Activated CD8-positive, alpha-beta memory T cell treated with anti-CD3 and anti-CD28 coated beads for 4 hours (primary cell): ENCODE measurements around the gene GOLGA8K.
"Not testable (repeated sequence)": the region's sequence is repeated elsewhere in the genome, so short reads cannot be mapped to it uniquely, and the experiment has no call there.

ENCODE experiments used
- DNase-seq, 2 donors: peaks; one replicate each; pipeline ENCODE4 v3.0.0-alpha.2; 2020; ENCODE audit warnings: low read depth in 2 of 2

The GOLGA8K gene, protein sequence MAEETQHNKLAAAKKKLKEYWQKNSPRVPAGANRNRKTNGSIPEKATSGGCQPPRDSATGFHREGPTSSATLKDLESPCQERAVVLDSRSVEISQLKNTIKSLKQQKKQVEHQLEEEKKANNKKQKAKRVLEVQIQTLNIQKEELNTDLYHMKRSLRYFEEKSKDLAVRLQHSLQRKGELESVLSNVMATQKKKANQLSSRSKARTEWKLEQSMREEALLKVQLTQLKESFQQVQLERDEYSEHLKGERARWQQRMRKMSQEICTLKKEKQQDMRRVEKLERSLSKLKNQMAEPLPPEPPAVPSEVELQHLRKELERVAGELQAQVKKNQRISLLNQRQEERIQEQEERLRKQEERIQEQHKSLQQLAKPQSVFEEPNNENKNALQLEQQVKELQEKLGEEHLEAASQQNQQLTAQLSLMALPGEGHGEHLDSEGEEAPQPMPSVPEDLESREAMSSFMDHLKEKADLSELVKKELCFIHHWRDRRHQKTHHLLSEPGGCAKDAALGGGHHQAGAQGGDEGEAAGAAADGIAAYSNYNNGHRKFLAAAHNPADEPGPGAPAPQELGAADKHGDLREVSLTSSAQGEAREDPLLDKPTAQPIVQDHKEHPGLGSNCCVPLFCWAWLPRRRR

DNA sequence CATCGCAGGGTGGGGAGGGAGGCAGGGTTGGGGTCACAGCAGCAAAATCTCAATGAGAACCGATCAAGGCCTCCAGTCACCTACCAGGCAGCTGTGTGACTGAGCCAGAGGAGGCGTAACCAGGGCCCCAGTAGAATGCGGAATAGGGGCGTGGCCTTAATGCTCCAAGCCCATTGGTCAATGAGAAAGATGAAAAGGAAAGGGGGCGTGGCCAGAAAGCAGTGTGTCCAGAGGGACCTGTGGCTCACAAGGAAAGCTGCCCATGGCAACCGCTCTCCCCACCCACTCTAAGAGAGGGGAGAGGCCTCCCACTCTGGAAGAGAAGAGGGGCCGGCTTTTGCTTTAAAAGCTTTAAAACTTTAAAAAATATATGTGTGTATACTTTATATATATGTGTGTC is at the start of gene GOLGA8K:
Gene GOLGA8K (minus strand): TSS at position 101 of the 400 bp plus-strand sequence. CDS start 98 bp downstream, at position 3.
- not testable (repeated sequence) for DNase-seq

DNA sequence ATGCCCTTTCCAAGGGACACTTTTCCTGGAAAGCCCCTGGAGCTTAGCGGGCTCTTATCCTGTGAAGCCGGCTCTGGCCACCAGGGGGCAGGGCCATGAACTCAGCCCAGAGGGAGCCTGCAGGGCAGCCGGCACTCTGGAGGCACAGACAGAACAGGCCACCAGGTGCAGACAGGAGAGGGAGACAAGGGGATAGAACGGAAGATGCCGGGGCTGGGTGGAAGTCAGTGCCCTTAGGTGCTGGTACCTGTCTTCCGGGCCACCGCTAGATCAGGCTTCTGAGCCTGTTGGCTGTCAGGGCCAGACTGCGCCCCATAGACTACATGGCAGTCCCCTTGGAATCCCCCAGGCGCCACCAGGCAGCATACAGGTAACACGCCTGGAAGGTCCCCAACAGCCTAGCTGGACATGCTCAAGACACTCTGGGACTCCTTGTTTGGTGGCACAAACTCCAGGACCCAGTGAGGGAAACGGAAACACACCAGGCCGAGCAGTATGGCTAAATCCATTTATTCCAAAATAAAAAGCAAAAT is 37.4 kb upstream of the GOLGA8K start:
- not testable (repeated sequence) for DNase-seq

DNA sequence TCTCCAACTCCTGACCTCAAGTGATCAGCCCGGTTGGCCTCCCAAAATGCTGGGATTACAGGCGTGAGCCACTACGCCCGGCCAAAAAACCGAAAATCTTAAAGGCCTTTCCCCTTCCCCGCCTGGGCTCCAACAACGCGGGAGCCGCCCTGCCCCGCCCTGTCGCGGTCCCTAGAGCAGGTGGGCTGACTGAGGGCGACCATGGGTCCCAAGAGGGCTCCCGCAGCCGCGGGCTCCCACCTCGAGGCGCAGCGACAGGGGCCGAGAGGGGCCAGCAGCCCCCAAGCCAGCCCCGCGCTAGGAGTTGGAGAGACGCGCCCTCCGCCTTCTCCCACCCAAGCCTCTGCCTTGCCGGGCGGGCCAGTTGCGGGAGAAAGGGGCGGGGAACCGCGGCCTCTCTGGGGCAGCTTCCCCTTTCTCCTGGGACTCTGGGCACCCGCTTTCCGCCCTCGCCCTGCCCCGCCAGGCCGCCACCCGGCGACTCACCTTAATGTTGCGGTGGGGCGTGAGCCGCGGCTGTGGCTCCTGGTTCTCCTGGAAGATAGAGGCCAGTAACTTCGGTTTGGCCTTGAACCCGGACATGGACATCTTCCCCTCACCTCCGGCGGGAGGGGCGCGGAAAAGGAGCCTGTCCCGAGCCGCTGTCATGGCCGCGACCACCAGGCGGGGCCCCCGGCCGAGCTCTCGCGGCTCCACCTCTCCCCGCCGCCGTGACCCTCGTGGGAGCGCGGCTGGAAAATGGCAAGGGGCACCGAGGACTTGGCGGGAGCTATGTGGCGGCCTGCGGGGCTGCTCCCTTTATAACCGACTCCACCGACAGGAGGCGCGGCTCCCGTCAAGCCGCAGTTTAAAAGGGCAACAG is 31.2 kb upstream of the GOLGA8K start:
- not testable (repeated sequence) for DNase-seq

DNA sequence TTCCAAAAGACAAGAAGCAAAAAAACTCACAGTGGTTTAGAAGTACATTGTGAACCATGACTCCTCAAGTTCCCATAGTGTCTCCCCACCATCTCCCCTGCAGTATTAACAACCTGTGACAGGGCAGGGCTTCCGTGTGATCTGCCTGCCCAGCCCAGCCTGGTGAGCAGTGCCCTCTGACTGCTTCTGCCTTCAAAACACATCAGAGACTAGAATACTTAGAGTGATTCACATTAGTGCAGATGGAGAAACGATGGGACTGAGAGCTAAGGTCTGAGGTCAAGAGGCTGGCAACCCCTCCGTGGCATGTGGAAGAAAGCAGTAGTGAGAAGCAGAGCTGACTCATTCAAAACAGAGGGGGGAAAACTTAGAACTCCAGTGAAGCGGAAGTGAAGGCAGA is 24.5 kb upstream of the GOLGA8K start:
- not testable (repeated sequence) for DNase-seq

DNA sequence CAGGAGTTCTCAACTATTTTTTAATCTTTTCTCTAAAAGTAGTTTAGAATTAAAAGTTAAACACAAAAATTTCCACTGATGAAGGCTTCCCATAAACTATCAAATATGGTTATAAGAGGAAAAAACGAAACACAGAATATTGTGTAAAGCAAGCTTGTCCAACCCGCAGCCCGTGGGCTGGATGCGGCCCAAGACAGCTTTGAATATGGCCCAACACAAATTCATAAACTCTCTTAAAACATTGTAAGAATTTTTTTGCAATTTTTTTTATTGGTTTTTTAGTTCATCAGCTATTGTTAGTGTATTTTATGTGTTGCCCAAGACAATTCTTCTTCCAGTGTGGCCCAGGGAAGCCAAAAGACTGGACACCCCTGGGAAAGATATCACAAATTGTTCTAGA is 23.4 kb upstream of the GOLGA8K start:
- DNase-seq: not testable (repeated sequence)

DNA sequence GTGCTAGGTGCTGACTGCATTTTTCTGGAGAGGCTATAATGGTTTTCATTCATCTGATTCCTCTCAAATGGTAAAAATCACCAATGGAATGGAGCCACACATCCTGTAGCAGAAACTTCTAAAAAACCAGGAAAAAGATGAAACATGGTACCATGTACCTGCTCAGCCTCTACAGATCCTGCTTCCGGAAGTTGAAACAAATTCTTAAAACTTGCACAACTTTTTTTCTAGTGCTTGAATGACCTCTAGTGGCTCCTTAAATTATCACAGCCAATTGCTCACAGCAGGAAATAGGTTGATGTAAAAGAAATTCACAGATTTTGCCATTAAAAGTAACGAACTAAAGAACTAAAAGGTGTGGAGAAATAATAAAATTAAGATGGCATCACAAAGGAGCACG is 4.8 kb upstream of the GOLGA8K start:
- not testable (repeated sequence) for DNase-seq

DNA sequence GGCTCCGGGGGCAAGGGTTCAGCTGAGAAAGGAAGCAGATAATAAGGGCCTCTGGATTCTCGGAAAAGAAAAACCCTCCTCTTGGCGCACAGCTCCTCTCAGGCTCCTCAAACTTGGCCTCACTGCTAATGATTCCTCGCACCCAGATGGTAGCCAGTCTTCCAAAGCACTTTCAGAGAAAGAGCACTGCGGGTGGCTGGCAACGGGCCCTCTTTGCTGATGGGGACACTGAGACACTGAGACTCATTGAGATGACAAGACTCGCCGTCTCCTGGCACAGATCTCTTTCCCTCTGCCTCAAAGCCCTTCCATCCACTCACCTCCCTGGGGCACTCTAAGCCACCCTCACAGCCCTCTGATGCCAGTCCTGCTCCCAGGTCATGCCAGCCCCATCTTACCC is 6.6 kb downstream of the GOLGA8K start:
- DNase-seq: not testable (repeated sequence)

DNA sequence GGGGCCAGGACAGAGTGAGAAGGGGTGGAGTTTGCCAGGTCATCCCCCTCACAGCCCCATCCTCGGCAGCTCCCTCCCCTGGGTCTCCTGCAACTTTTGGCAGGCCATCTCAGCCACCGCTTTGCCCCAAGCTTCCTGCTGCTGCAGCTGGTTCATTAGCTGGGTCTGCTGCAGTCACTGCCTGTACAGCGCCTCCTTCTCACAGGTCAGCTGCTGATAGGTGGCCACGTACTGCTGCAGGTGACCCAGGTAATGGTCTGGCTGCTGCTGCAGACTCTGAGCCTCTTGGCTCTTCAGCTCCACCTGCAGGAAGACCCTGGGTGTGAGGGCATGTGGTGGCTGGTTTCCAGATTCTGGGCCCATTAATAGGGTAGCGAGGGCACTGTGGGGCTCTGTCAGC is 8.3 kb downstream of the GOLGA8K start:
- DNase-seq: not testable (repeated sequence)

DNA sequence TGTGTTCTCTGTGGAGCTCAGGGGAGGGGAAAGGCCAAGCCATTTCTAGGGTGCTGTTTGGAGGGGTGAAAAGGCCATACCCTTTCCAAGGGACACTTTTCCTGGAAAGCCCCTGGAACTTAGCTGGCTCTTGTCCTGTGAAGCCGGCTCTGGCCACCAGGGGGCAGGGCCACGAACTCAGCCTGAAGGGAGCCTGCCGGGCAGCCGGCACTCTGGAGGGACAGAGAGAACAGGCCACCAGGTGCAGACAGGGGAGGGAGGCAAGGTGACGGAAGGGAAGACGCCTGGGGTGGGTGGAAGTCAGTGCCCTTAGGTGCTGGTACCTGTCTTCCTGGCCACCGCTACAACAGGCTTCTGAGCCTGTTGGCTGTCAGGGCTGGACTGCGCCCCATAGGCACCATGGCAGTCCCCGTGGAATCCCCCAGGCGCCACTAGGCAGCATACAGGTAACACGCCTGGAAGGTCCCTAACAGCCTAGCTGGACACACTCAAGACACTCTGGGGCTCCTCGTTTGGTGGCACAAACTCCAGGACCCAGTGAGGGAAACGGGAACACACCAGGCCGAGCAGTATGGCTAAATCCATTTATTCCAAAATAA is 14.9 kb downstream of the GOLGA8K start:
- DNase-seq: not testable (repeated sequence)

DNA sequence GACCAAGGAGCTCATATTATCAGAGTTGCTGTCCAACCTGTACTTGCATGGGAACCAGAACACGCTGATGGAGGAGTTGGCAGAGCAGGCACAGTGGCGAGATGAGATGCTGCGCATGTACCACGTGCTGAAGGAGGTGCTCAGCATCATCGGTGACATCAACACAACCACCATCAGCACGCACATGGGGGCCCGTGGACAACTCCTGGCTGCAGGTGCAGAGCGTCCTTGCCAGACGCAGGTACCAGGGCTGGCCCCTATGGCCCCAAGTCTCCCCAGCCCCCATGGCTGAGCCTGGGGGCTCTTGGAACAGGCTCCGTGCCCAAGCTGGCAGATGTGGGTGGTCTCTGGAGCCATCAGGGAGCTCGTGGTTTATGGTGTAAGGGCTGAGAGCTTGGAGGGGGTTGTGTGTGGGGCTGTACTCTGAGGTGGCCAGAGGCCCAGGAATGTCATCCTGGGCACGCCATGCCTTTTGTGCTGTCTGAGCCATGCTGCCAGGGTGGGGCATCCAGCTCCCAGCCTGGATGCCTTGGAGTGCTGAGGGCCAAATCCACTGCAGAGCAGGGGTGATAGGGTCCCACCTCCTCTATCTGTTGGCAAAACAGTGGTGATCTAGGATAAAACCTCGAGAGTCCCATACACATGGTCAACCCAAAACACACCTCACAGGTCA is 17.1 kb downstream of the GOLGA8K start:
- not testable (repeated sequence) for DNase-seq

DNA sequence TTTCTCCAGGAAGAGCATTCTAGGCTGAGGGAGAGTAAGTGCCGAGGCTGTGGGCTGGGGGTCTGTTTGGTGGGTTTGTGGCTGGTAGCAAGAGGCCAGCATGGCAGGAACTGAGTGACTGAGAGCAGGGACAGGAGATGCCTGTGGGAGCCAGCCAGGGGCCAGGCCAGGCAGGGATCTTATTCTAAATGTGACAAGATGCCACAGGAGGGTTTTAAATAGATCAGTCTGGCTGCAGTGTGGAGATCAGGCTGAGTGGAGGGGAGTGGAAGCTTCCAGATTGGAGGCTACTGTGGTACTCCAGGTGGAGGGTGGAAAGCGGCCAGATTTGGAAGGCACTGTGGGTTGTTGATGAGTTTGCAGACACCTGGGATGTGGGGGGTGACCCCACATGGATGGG is 28.9 kb downstream of the GOLGA8K start:
- DNase-seq: not testable (repeated sequence)

DNA sequence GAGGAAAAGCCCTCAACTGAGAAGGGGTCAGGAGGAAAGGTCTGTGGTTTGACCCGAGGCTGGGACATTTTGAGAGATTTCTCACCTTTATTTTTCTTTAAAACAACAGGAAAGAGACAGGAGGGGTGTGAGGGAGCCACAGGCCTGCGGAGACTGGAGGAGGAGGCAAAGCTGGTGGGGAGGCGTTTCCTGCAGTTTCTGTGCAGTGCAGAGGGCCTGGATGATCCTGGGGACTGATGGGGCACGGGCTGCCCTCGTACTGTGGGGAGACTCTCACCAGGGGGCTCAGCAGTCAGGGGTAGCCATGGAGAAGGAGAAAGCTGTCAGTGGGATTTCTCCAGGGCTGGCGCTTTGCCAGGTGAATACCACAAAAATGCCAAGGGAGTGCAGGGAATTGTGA is 29.4 kb downstream of the GOLGA8K start:
- not testable (repeated sequence) for DNase-seq

DNA sequence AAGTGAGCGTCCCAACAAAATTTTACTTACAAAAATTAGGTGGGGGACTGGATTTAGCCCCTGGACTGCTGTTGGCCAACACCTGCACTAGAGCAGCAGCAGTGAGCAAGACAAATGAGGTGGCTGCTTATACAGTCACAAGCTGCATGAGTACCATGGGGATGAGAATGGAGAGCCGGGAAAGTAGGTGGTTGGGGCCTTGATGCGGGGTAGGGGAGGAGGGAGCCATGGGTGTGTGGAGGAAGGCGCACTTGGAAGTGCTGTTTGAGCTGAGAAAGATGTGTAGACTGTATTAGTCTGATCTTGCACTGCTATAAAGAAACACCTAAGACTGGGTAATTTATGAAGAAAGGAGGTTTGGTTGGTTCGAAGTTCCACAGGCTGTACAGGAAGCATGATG is 31.0 kb downstream of the GOLGA8K start:
- not testable (repeated sequence) for DNase-seq

DNA sequence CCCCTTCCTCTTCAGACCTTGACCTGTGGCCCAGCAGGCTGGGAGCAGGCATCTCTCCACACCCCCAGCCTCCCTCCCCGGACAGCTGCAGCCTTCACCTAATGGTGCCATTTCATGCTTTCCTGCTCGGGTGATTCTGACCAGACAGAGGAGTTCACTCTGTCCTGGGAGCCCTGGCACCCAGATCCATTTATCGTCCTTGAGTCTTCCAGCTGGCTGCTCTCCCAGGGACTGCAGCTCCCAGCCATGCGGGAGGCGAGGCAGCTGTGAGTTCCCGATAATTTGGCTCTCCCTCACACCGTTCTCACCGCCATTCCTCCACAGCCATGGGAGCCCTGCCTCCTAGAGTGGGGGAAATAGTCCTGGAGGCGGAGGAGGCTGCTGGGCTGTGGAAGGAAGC is 32.6 kb downstream of the GOLGA8K start:
- not testable (repeated sequence) for DNase-seq

DNA sequence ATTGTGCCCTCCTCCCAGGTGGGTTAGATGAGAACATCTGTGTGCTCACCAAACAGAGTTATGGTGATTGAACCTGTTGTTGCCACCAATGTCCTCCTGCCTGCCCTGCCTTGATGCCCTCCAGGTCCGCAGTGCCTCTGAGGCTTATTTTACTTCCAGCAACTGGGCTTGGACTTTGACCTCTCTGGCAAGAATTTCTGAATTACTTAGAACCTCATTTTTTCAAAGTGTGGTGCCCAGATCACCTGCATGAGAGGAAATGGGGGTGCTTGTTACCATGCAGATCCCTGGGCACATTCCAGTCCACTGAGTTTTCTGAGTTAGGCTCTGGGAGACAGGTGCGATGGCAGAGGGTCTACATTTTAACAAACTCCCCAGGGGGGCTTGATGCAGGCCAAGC is 33.0 kb downstream of the GOLGA8K start:
- DNase-seq: not testable (repeated sequence)

DNA sequence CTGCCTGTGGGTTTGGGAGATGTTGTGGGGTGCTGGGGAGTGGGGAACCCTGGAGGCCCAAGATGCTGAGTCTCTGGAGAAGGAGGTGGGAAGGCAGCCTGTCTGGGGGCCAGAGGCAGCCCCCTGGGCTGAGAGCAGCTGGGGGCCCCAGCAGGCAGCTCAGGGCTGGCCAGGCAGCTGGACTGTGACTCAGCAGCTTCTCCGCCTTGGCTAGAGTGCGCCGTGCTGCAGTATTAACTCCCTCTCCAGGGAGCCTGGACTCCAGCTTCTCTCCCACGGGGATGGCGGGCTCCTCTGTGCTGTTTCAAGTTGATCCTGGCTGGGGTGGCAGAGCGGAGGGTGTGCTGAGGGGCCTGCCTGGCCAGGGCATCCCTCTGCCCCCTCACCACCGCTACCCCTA is 36.6 kb downstream of the GOLGA8K start:
- not testable (repeated sequence) for DNase-seq

DNA sequence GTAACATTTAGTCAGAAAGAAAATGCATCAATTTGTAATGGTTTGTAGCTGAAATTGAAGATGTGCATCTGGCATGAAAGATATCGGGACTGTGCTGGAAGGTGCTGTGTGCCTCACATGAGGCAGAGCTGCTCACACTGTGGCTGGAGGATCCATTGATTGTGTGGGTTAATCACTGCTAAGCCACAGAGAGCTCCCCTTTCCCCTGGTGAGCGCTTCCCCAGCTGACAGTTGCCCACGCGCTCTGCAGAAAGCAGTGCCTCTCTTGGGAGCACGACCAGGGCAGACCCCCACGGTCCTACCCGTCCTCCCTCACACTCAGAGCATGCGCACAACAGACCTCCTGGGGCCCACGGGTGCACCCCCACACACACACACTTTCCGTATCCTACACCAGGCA is 37.1 kb downstream of the GOLGA8K start:
- DNase-seq: not testable (repeated sequence)

DNA sequence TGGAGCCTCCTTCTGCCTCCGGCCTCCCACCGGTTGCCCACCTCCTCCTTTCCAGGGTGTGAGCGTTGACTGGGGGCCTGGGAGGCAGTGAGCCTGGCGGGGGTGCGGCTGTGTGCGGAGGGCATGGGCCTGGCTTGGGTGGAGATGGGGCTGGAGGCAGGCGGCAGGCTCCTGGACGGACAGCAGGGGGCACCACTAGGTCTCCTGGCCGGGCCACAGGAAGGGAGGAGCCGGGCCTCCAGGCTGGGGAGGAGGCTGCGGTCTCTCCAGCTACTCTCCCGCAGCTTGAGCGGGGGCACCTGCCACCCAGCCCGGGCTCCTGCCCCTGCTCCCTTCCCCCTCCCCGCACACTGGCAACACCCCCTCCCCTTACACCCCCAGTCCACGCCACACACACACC is 38.1 kb downstream of the GOLGA8K start:
- not testable (repeated sequence) for DNase-seq

DNA sequence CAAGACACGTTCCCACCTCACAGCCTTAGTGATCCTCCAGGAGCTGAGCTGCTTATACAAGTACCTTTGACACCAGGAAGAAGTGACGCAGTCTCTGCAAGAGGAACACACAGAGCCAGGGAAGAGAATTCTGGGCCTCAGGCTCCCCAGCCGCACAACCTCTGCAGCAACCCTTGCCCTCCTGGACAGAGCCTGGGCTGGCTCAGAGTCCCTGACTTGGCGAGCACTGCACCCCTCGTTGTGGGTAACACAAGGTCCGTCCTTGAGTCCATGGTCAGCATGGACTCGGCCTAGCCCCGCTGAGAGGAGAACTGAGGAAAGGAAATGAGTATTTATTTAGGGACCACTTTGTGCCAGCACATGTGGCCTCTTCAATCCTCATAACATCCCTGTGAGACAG is 39.6 kb downstream of the GOLGA8K start:
- not testable (repeated sequence) for DNase-seq

DNA sequence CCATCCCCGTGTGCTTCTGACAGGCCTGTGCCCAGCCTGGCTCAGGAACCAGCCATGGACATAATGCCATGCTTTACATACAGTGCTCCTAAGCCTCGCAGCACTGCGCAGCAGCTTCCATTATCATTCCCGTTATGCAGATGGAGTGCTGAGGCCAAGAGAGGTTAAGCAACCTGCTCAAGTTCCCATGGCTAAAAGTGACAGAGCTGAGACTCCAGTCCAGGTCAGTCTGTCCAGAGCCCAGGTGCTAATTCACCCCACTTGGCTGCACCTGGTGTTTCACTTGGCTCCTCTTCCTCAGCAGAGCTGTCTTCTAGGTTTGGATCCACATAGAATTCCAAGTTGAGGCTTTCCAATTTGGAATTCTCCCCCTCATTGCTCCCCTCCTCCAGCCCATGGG is 41.4 kb downstream of the GOLGA8K start:
- not testable (repeated sequence) for DNase-seq

DNA sequence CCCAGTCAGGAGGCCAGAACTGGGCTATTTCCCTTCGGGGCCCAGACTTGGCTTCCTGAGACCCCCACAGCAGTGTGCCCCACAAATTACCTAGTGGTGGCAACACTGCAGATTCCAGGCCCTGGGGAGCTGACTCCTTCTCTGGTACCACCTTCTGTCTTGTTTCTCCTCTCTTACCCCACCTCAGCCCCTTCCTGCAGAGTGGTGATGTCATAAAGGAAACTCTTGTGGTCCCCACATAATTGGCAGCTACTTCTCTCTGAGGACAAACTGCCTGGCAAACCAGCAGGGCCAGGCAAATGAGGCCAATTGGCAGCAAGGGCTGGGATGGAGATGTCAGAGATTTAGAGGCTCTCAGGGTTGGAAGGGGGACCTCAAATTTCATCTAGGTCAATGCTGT is 44.6 kb downstream of the GOLGA8K start:
- not testable (repeated sequence) for DNase-seq
